Activated naive CD8-positive, alpha-beta T cell treated with anti-CD3 and anti-CD28 coated beads for 36 hours (primary cell): ENCODE results near the gene TBC1D22A. TPM values are rescaled to one million over a fixed set of nuclear protein-coding genes. Genes with fewer than 3 reads are reported as not detected.
"Not testable (repeated sequence)": the region's sequence is repeated elsewhere in the genome, so short reads cannot be mapped to it uniquely, and the experiment has no call there.

Experiments
- DNase-seq: peaks from one replicate; pipeline ENCODE4 v3.0.0; 2021
- H3K27ac Mint-ChIP-seq: one replicate; pipeline ENCODE4 v1.8.0; 2022; ENCODE audit warnings: mild to moderate bottlenecking, moderate library complexity, mixed read lengths
- H3K27me3 Mint-ChIP-seq: one replicate; pipeline ENCODE4 v1.8.0; 2022; ENCODE audit warnings: mild to moderate bottlenecking, mixed read lengths
- H3K36me3 Mint-ChIP-seq: one replicate; pipeline ENCODE4 v1.8.0; 2021; ENCODE audit warnings: mild to moderate bottlenecking, mixed read lengths
- H3K4me1 Mint-ChIP-seq: one replicate; pipeline ENCODE4 v1.8.0; 2021; ENCODE audit warnings: mixed read lengths
- H3K4me3 Mint-ChIP-seq: one replicate; pipeline ENCODE4 v1.8.0; 2022; ENCODE audit warnings: mild to moderate bottlenecking, moderate library complexity, mixed read lengths
- H3K9me3 Mint-ChIP-seq: one replicate; pipeline ENCODE4 v1.8.0; 2022; ENCODE audit warnings: mixed read lengths
- total RNA-seq, 2 experiments: library from RNA; stranded (reverse); gene quantifications; one replicate each; pipeline ENCODE4 v1.2.3, GENCODE V29; 2021

Gene TBC1D22A
- total RNA-seq, 2 experiments from 2014 or later: 42.1 to 42.4 TPM

DNA sequence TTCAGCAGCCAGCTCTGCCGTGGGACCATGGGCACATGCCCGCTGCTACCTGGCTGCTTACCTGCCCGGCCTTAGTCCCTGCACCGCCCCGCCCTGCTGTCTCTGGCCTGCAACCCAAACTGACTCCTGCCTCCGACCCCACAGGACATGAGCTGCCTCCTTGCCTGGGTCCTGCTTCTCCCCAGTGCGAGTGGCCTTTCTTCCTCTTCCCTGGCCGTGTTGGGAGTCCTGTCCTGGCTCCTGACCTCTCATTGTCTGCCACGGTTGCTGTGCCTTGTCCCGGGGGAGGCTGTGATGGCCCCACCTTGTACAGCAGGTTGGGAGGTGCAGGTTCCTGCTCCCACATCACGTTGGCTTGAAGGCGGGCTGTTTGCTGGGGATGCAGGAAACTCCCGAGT, 370.0 kb downstream of the TBC1D22A start:
- Mint-ChIP-seq H3K4me1 (peaks cover 3% of the 10 kb centered on the region), H3K36me3 (no peaks in the 10 kb centered on the region), H3K27ac (no peak overlapping the region), H3K9me3 (no peaks in the 10 kb centered on the region), H3K27me3 (no peaks in the 10 kb centered on the region), H3K4me3 (no peak overlapping the region)
- no peak for DNase-seq

- no peak overlapping the region for H3K27ac Mint-ChIP-seq
- no peak overlapping the region for H3K4me3 Mint-ChIP-seq
- no peaks in the 10 kb centered on the region for H3K36me3 Mint-ChIP-seq
- peaks cover 3% of the 10 kb centered on the region for H3K4me1 Mint-ChIP-seq
- H3K9me3 Mint-ChIP-seq: no peaks in the 10 kb centered on the region
- no peaks in the 10 kb centered on the region for H3K27me3 Mint-ChIP-seq
- DNase-seq: no peak
Observed at GRCh38 chr22:47133061-47133969, 370.9 kb downstream of the TBC1D22A start.

DNA sequence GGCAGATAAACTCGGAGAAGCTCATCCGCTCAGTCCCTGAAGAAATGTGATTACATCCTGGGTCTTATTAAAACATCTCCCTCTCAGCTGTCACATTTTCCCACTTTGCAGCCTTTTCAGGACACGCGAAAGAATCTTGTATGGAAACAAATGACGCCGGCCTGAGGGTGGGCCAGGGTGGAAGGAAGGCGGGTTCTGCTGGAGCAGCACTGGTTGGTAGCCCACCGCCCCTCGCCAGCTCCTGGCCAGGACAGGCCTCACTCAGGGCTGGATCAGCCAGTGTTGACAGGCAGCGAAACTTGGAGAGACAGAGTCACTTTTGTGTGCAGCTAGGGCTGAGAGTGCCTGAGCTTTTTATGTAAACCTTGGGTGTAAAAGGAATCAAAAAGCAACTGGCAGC, 371.8 kb downstream of the TBC1D22A start:
- H3K36me3 Mint-ChIP-seq: no peaks in the 10 kb centered on the region
- no peak for DNase-seq
- H3K27me3 Mint-ChIP-seq: no peaks in the 10 kb centered on the region
- H3K4me3 Mint-ChIP-seq: no peak overlapping the region
- H3K27ac Mint-ChIP-seq: no peak overlapping the region
- H3K9me3 Mint-ChIP-seq: no peaks in the 10 kb centered on the region
- peaks cover 3% of the 10 kb centered on the region for H3K4me1 Mint-ChIP-seq

- Mint-ChIP-seq H3K4me3 (no peak overlapping the region), H3K9me3 (no peaks in the 10 kb centered on the region), H3K4me1 (no peaks in the 10 kb centered on the region), H3K27ac (no peak overlapping the region), H3K36me3 (peaks cover 1% of the 10 kb centered on the region), H3K27me3 (no peaks in the 10 kb centered on the region)
- DNase-seq: no peak
Observed at GRCh38 chr22:47135338-47135737, 372.9 kb downstream of the TBC1D22A start.

GRCh38 chr22:47136050-47136449, 373.6 kb downstream of the TBC1D22A start:
- H3K27ac Mint-ChIP-seq: no peak overlapping the region
- H3K36me3 Mint-ChIP-seq: peaks cover 1% of the 10 kb centered on the region
- H3K4me1 Mint-ChIP-seq: no peaks in the 10 kb centered on the region
- no peaks in the 10 kb centered on the region for H3K9me3 Mint-ChIP-seq
- H3K4me3 Mint-ChIP-seq: no peak overlapping the region
- no peaks in the 10 kb centered on the region for H3K27me3 Mint-ChIP-seq
- DNase-seq: no peak

- DNase-seq: no peak
- no peaks in the 10 kb centered on the region for H3K9me3 Mint-ChIP-seq
- peaks cover 4% of the 10 kb centered on the region for H3K36me3 Mint-ChIP-seq
- H3K27me3 Mint-ChIP-seq: no peaks in the 10 kb centered on the region
- H3K4me1 Mint-ChIP-seq: no peaks in the 10 kb centered on the region
- no peak overlapping the region for H3K4me3 Mint-ChIP-seq
- H3K27ac Mint-ChIP-seq: no peak overlapping the region
Observed at GRCh38 chr22:47136671-47137070, 374.2 kb downstream of the TBC1D22A start.

- H3K4me1 Mint-ChIP-seq: no peaks in the 10 kb centered on the region
Observed at GRCh38 chr22:47139013-47139789, 376.8 kb downstream of the TBC1D22A start.

GRCh38 chr22:47139790-47140119, 377.3 kb downstream of the TBC1D22A start:
- Mint-ChIP-seq H3K27me3 (no peaks in the 10 kb centered on the region), H3K4me3 (no peak overlapping the region), H3K27ac (no peak overlapping the region), H3K9me3 (no peaks in the 10 kb centered on the region), H3K36me3 (peaks cover 4% of the 10 kb centered on the region), H3K4me1 (no peaks in the 10 kb centered on the region)
- no peak for DNase-seq

More at GRCh38 chr22:47139013-47139789, 376.8 kb downstream of the TBC1D22A start:
- Mint-ChIP-seq H3K27ac (no peak overlapping the region), H3K36me3 (peaks cover 4% of the 10 kb centered on the region), H3K9me3 (no peaks in the 10 kb centered on the region), H3K27me3 (no peaks in the 10 kb centered on the region), H3K4me3 (no peak overlapping the region)
- no peak for DNase-seq

DNA sequence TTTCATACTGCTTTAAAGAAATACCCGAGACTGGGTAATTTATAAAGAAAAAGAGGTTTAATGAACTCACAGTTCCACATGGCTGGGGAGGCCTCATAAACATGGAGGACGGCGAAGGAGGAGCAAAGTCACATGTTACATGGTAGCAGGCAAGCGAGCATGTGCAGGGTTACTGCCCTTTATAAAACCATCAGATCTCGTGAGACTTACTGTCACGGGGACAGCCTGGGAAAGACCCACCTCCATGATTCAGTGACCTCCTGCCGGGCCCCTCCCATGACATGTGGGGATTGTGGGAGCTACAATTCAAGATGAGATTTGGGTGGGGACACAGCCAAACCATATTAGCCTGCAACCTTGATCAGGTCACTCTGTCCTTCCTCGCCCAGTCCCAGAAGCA, 378.5 kb downstream of the TBC1D22A start:
- not testable (repeated sequence) for H3K27me3 Mint-ChIP-seq, H3K9me3 Mint-ChIP-seq, H3K4me1 Mint-ChIP-seq, DNase-seq, H3K27ac Mint-ChIP-seq, H3K4me3 Mint-ChIP-seq, H3K36me3 Mint-ChIP-seq

- DNase-seq: no peak
- H3K36me3 Mint-ChIP-seq: peaks cover 4% of the 10 kb centered on the region
- H3K27ac Mint-ChIP-seq: no peak overlapping the region
- no peak overlapping the region for H3K4me3 Mint-ChIP-seq
- no peaks in the 10 kb centered on the region for H3K27me3 Mint-ChIP-seq
- no peaks in the 10 kb centered on the region for H3K4me1 Mint-ChIP-seq
- H3K9me3 Mint-ChIP-seq: no peaks in the 10 kb centered on the region
Observed at GRCh38 chr22:47142427-47143046, 380.1 kb downstream of the TBC1D22A start.

GRCh38 chr22:47143249-47143938, 380.9 kb downstream of the TBC1D22A start:
- no peaks in the 10 kb centered on the region for H3K9me3 Mint-ChIP-seq

DNA sequence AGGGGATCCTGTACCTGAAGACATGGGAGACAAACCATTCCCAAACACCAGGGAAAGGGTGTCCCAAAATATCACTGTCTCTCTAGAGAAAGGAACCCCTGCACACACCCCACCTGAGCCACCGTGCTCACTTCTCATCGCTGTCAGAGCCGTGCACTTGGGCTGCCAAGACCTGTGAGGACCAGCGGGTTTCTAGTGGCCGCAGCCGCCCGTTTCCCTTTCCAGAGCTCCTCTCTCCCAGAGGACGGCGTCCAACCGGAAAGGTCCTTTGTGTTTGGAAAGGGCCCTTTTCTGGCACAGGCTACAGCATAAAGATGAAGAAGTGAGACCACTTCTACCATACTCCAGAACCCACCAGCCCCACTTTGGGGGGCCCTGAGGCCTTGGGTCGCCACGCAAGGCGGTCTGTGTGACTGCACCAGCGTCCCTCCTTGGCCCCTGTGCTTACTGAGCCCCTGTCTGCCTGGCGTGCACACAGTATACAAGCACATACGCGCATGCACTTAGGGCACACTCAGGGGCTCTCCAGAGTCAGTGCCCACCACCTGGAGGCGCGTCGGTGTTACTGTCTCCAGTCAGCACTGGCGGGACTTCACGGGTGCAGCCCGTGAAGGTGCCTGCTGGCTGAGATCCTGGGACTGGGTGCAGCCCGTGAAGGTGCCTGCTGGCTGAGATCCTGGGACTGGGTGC, 381.8 kb downstream of the TBC1D22A start:
- no peak for DNase-seq
- Mint-ChIP-seq H3K27ac (no peak overlapping the region), H3K27me3 (no peaks in the 10 kb centered on the region), H3K4me3 (no peak overlapping the region), H3K9me3 (no peaks in the 10 kb centered on the region), H3K4me1 (no peaks in the 10 kb centered on the region), H3K36me3 (peaks cover 4% of the 10 kb centered on the region)

More at GRCh38 chr22:47143249-47143938, 380.9 kb downstream of the TBC1D22A start:
- H3K27ac Mint-ChIP-seq: no peak overlapping the region
- no peak overlapping the region for H3K4me3 Mint-ChIP-seq
- no peaks in the 10 kb centered on the region for H3K4me1 Mint-ChIP-seq
- H3K27me3 Mint-ChIP-seq: no peaks in the 10 kb centered on the region
- peaks cover 4% of the 10 kb centered on the region for H3K36me3 Mint-ChIP-seq
- no peak for DNase-seq

DNA sequence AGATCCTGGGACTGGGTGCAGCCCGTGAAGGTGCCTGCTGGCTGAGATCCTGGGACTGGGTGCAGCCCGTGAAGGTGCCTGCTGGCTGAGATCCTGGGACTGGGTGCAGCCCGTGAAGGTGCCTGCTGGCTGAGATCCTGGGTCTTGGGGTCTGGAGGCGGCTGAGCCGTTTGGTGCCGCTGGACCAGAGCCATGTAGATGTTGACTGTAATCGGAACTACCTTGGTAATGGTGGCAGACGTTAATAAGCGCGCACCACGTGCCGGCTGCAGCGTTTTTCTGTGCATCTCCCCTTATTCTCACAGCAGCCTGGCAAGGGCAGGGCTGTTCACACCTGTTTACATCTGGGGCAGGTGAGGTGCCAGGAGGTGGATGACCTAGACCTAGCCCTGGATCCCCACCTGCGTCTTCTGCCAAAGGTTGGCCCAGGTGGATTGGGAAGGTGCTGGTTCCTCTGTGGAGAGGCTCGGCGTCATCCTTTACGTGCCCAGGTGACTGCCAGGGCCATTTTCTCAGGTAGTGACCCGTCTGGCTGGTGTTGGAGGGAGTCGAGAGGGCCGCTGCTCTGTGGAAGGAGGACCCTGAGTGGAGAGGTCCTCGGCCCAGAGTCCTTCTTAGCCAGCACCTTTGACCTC, 382.5 kb downstream of the TBC1D22A start:
- Mint-ChIP-seq H3K36me3 (peaks cover 3% of the 10 kb centered on the region), H3K27me3 (no peaks in the 10 kb centered on the region), H3K27ac (no peak overlapping the region), H3K9me3 (no peaks in the 10 kb centered on the region), H3K4me3 (no peak overlapping the region), H3K4me1 (no peaks in the 10 kb centered on the region)
- DNase-seq: no peak

GRCh38 chr22:47145883-47146282, 383.4 kb downstream of the TBC1D22A start:
- no peaks in the 10 kb centered on the region for H3K27me3 Mint-ChIP-seq
- H3K9me3 Mint-ChIP-seq: no peaks in the 10 kb centered on the region
- no peak overlapping the region for H3K27ac Mint-ChIP-seq
- DNase-seq: no peak
- no peaks in the 10 kb centered on the region for H3K4me1 Mint-ChIP-seq
- peaks cover 3% of the 10 kb centered on the region for H3K36me3 Mint-ChIP-seq
- no peak overlapping the region for H3K4me3 Mint-ChIP-seq
